ENCODE measurements around the gene ARPC4.

Gene ARPC4

GRCh38 chr3:9792405-9793160 is at the start of gene ARPC4, which contains the start of gene TADA3:
ARPC4 (plus strand) TSS chr3:9793082; CDS start chr3:9793122, 40 bp downstream.
TADA3 (minus strand) TSS chr3:9792473; CDS start chr3:9791466, 1,007 bp downstream.
- in situ Hi-C loops (cut with HindIII; ENCODE audit: low pct_ligation_motif_present, low sequenced_read_pairs), result no loop called here
- Histone ChIP-seq H3K4me3 (ENCODE audit: low read depth, low read length) (peak within 1 kb of the TSS; percentile 79), H3K27ac (peak within 1 kb of the TSS; percentile 97), H3K36me3 (replicated peaks) (peaks cover 33% of the 10 kb centered on the region), H3K27me3 (replicated peaks) (no peaks in the 10 kb centered on the region)
- peak; percentile 93 for DNase-seq
- no peak for TF ChIP-seq CTCF (IDR thresholded peaks at IDR 0.05; ENCODE audit: low read depth, low read length, missing control alignments)

DNA sequence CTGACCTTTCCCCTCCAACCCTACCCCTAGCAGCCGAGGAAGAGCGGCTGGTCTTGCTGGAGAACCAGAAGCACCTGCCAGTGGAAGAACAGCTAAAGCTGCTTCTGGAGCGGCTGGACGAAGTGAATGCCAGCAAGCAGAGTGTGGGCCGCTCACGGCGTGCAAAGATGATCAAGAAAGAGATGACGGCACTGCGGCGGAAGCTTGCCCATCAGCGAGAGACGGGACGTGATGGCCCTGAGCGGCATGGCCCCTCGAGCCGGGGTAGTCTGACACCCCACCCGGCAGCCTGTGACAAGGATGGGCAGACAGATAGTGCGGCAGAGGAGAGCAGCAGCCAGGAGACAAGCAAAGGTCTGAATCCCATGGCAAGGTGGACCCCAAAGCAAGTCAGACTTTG is 49.3 kb upstream of the ARPC4 start:
- in situ Hi-C loops (cut with HindIII; ENCODE audit: low pct_ligation_motif_present, low sequenced_read_pairs), result no loop called here
- H3K36me3 ChIP-seq (replicated peaks), result peaks cover 91% of the 10 kb centered on the region
- no peaks in the 10 kb centered on the region for H3K27me3 ChIP-seq (replicated peaks)
- no peak overlapping the region for H3K27ac ChIP-seq
- DNase-seq, result no peak
- TF ChIP-seq CTCF (IDR thresholded peaks at IDR 0.05; ENCODE audit: low read depth, low read length, missing control alignments), result no peak
- H3K4me3 ChIP-seq (ENCODE audit: low read depth, low read length), result no peak overlapping the region

DNA sequence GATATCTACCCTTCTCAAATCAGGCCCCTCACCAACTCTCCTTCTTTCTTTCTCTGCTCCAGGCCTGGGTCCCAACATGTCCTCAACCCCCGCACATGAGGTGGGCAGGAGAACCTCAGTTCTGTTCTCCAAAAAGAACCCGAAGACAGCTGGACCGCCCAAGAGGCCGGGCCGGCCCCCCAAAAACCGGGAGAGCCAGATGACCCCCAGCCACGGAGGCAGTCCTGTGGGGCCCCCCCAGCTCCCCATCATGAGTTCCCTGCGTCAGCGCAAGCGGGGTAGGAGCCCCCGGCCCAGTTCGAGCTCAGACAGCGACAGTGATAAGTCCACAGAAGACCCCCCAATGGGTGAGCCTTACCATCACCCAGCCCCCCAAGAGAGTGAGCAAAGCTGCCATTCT is 48.7 kb upstream of the ARPC4 start:
- H3K4me3 ChIP-seq (ENCODE audit: low read depth, low read length), result no peak overlapping the region
- H3K27ac ChIP-seq, result no peak overlapping the region
- peaks cover 88% of the 10 kb centered on the region for H3K36me3 ChIP-seq (replicated peaks)
- in situ Hi-C loops (cut with HindIII; ENCODE audit: low pct_ligation_motif_present, low sequenced_read_pairs), result no loop called here
- no peaks in the 10 kb centered on the region for H3K27me3 ChIP-seq (replicated peaks)
- no peak for TF ChIP-seq CTCF (IDR thresholded peaks at IDR 0.05; ENCODE audit: low read depth, low read length, missing control alignments)
- DNase-seq, result no peak

- TF ChIP-seq CTCF (IDR thresholded peaks at IDR 0.05; ENCODE audit: low read depth, low read length, missing control alignments), result no peak
- H3K4me3 ChIP-seq (ENCODE audit: low read depth, low read length), result no peak overlapping the region
- in situ Hi-C loops (cut with HindIII; ENCODE audit: low pct_ligation_motif_present, low sequenced_read_pairs), result no loop called here
- no peaks in the 10 kb centered on the region for H3K27me3 ChIP-seq (replicated peaks)
- no peak for DNase-seq
- peaks cover 75% of the 10 kb centered on the region for H3K36me3 ChIP-seq (replicated peaks)
- no peak overlapping the region for H3K27ac ChIP-seq
Observed at GRCh38 chr3:9745521-9745920, 47.4 kb upstream of the ARPC4 start.

GRCh38 chr3:9746330-9746729 is 46.6 kb upstream of the ARPC4 start:
- Histone ChIP-seq H3K27me3 (replicated peaks) (no peaks in the 10 kb centered on the region), H3K27ac (no peak overlapping the region), H3K36me3 (replicated peaks) (peaks cover 67% of the 10 kb centered on the region), H3K4me3 (ENCODE audit: low read depth, low read length) (no peak overlapping the region)
- in situ Hi-C loops (cut with HindIII; ENCODE audit: low pct_ligation_motif_present, low sequenced_read_pairs), result no loop called here
- DNase-seq, result peak; percentile 79
- TF ChIP-seq CTCF (IDR thresholded peaks at IDR 0.05; ENCODE audit: low read depth, low read length, missing control alignments), result no peak

GRCh38 chr3:9747267-9747666 is 45.6 kb upstream of the ARPC4 start:
- Histone ChIP-seq H3K4me3 (ENCODE audit: low read depth, low read length) (no peak overlapping the region), H3K27ac (no peak overlapping the region), H3K27me3 (replicated peaks) (no peaks in the 10 kb centered on the region), H3K36me3 (replicated peaks) (peaks cover 57% of the 10 kb centered on the region)
- TF ChIP-seq CTCF (IDR thresholded peaks at IDR 0.05; ENCODE audit: low read depth, low read length, missing control alignments), result no peak
- in situ Hi-C loops (cut with HindIII; ENCODE audit: low pct_ligation_motif_present, low sequenced_read_pairs), result no loop called here
- DNase-seq, result no peak
